Panc1 (cell line): ENCODE results near the gene KTN1. TPM values are rescaled to one million over a fixed set of nuclear protein-coding genes. Genes with fewer than 3 reads are reported as not detected.

Experiments used
- ATAC-seq: fragments of 200-7000 bp; cut with Tn5 transposase; 2 replicates; pipeline ENCODE4 v1.9.1; 2020; ENCODE audit warnings: mild to moderate bottlenecking, moderate library complexity
- BruUV-seq: library from RNA; stranded (reverse); fragments of 400-500 nt; replicated peaks from 2 replicates; lab custom pipeline; 2021; lab: Mats Ljungman, UMichigan
- CTCF ChIA-PET: fragments of 300-600 bp; sonication (Branson Sonifier 250); formaldehyde crosslinking; loops from one replicate; lab custom pipeline; 2022; ENCODE audit warnings: antibody characterized with exemption; lab: Charles Lee
- POLR2A ChIA-PET: fragments of 300-600 bp; sonication (Branson Sonifier 250); formaldehyde crosslinking; loops from one replicate; lab custom pipeline; 2022; ENCODE audit warnings: antibody characterized with exemption; lab: Charles Lee
- DNase-seq: peaks from one replicate; pipeline ENCODE4 v3.0.0-alpha.2; 2010; ENCODE audit warnings: low read depth, low spot score
- H3K27ac ChIP-seq: 2 replicates; pipeline ENCODE4 v1.5.1; 2011; ENCODE audit warnings: mild to moderate bottlenecking, low read length, inconsistent platforms
- H3K27me3 ChIP-seq: fragments of 200-500 bp; sonication (Bioruptor generic); 2 replicates; pipeline ENCODE4 v1.6.0; 2014; ENCODE audit warnings: low read length, inconsistent platforms; ENCODE audit not compliant: control insufficient read depth, insufficient read depth
- H3K36me3 ChIP-seq: fragments of 200-500 bp; sonication (Bioruptor generic); 2 replicates; pipeline ENCODE4 v1.5.1; 2014; ENCODE audit warnings: inconsistent platforms, mild to moderate bottlenecking, low read length, moderate library complexity; ENCODE audit not compliant: control insufficient read depth, insufficient read depth
- H3K4me1 ChIP-seq: 2 replicates; pipeline ENCODE4 v1.5.1; 2011; ENCODE audit warnings: inconsistent platforms, mild to moderate bottlenecking, low read length, moderate library complexity; ENCODE audit not compliant: control insufficient read depth, insufficient read depth
- H3K4me3 ChIP-seq, 2 experiments: 2 replicates each; pipeline ENCODE4 v1.5.1; 2011 to 2012; ENCODE audit warnings: low read depth in 2 of 2, low read length in 2 of 2, mild to moderate bottlenecking in 2 of 2, inconsistent platforms in 1 of 2, moderate library complexity in 1 of 2
- H3K9me3 ChIP-seq: fragments of 200-500 bp; sonication (Bioruptor generic); 2 replicates; pipeline ENCODE4 v1.5.1; 2014; ENCODE audit warnings: low read depth, mild to moderate bottlenecking, inconsistent platforms, low read length, moderate library complexity; ENCODE audit not compliant: control insufficient read depth, insufficient read depth
- POLR2AphosphoS5 ChIP-seq: IDR thresholded peaks from 2 replicates; pipeline ENCODE4 v1.6.1; 2012; ENCODE audit warnings: mild to moderate bottlenecking, low read depth, low read length, moderate library complexity
- SIN3A ChIP-seq: IDR thresholded peaks from 2 replicates; pipeline ENCODE4 v1.6.1; 2012; ENCODE audit warnings: low read depth, mild to moderate bottlenecking, low read length, moderate library complexity, borderline replicate concordance; ENCODE audit not compliant: insufficient read depth
- TCF7L2 ChIP-seq: IDR thresholded peaks from 2 replicates; pipeline ENCODE4 v1.6.1; 2011; ENCODE audit warnings: mild to moderate bottlenecking, low read depth, low read length, inconsistent platforms
- in situ Hi-C: cut with HindIII; loops from 2 replicates; pipeline ENCODE4 v1.10.0; 2016; ENCODE audit warnings: low sequenced_read_pairs, low pct_unique_long_range_greater_than_20kb
- intact Hi-C: fragments of 100-400 bp; cut with micrococcal nuclease; formaldehyde crosslinking; loops from one replicate; pipeline ENCODE4 v1.10.0; 2022; ENCODE audit not compliant: unreplicated experiment
- total RNA-seq: library from RNA; stranded (reverse); gene quantifications from one replicate; pipeline ENCODE4 v1.2.1, GENCODE V29; 2021; ENCODE audit not compliant: unreplicated experiment
- TF ChIP-seq, protein P1 (sequence below), 2 experiments: IDR thresholded peaks; 2 replicates each; pipeline ENCODE4 v1.6.1; 2011 to 2012; ENCODE audit warnings: low read depth in 2 of 2, control low read depth in 1 of 2, low read length in 1 of 2, mild to moderate bottlenecking in 1 of 2, moderate library complexity in 1 of 2; ENCODE audit not compliant: insufficient read depth in 1 of 2
- TF ChIP-seq, protein P2 (sequence below): fragments of 450-650 bp; IDR thresholded peaks from 2 replicates; pipeline ENCODE4 v1.5.1; 2017; ENCODE audit warnings: mild to moderate bottlenecking

KTN1 gene
- total RNA-seq, 1 experiment from 2014 or later = 310 TPM

DNA sequence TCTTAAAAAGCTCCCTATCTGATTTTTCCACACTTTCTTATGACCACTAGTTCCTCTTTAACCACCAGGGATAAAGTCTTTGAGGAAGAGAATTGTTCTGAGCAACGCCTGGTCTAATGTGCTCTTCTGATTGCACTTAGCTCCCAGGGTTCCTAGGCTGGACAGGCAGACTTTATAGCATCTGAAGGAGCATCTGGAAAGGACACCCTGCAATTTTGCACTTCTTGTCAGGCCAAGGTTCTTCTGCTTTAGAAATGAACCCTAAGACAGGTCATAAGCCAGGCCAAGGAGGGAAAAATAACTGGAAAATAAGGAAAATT is 126.3 kb downstream of the KTN1 start:
- H3K36me3 ChIP-seq = no peaks in the 10 kb centered on the region
- BruUV-seq = no TSS peak
- no peak overlapping the region for H3K4me3 ChIP-seq
- POLR2A ChIA-PET = no interaction called here
- H3K4me1 ChIP-seq = no peaks in the 10 kb centered on the region
- ATAC-seq (no peak), DNase-seq (no peak)
- intact Hi-C loops (loop anchor here (2.0 kb wide), 1 partner anchor 768 kb away; no protein-coding TSS in a partner anchor), in situ Hi-C loops (no loop called here)
- H3K27ac ChIP-seq = no peak overlapping the region
- no peaks in the 10 kb centered on the region for H3K9me3 ChIP-seq
- no peaks in the 10 kb centered on the region for H3K27me3 ChIP-seq
- CTCF ChIA-PET = interaction anchor here (0.6 kb wide), 1 partner anchor 741 kb away, joined by 3 read pairs; no protein-coding TSS in a partner anchor
- TF ChIP-seq, protein P1, sequence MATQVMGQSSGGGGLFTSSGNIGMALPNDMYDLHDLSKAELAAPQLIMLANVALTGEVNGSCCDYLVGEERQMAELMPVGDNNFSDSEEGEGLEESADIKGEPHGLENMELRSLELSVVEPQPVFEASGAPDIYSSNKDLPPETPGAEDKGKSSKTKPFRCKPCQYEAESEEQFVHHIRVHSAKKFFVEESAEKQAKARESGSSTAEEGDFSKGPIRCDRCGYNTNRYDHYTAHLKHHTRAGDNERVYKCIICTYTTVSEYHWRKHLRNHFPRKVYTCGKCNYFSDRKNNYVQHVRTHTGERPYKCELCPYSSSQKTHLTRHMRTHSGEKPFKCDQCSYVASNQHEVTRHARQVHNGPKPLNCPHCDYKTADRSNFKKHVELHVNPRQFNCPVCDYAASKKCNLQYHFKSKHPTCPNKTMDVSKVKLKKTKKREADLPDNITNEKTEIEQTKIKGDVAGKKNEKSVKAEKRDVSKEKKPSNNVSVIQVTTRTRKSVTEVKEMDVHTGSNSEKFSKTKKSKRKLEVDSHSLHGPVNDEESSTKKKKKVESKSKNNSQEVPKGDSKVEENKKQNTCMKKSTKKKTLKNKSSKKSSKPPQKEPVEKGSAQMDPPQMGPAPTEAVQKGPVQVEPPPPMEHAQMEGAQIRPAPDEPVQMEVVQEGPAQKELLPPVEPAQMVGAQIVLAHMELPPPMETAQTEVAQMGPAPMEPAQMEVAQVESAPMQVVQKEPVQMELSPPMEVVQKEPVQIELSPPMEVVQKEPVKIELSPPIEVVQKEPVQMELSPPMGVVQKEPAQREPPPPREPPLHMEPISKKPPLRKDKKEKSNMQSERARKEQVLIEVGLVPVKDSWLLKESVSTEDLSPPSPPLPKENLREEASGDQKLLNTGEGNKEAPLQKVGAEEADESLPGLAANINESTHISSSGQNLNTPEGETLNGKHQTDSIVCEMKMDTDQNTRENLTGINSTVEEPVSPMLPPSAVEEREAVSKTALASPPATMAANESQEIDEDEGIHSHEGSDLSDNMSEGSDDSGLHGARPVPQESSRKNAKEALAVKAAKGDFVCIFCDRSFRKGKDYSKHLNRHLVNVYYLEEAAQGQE (IDR thresholded peaks at IDR 0.05; ENCODE audit: insufficient read depth in 1 of 2, low read depth in 2 of 2, low read length in 1 of 2) = no peak
- TF ChIP-seq POLR2AphosphoS5 (no peak), TCF7L2 (no peak), SIN3A (no peak)
- TF ChIP-seq, protein P2, sequence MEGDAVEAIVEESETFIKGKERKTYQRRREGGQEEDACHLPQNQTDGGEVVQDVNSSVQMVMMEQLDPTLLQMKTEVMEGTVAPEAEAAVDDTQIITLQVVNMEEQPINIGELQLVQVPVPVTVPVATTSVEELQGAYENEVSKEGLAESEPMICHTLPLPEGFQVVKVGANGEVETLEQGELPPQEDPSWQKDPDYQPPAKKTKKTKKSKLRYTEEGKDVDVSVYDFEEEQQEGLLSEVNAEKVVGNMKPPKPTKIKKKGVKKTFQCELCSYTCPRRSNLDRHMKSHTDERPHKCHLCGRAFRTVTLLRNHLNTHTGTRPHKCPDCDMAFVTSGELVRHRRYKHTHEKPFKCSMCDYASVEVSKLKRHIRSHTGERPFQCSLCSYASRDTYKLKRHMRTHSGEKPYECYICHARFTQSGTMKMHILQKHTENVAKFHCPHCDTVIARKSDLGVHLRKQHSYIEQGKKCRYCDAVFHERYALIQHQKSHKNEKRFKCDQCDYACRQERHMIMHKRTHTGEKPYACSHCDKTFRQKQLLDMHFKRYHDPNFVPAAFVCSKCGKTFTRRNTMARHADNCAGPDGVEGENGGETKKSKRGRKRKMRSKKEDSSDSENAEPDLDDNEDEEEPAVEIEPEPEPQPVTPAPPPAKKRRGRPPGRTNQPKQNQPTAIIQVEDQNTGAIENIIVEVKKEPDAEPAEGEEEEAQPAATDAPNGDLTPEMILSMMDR = no peak

DNA sequence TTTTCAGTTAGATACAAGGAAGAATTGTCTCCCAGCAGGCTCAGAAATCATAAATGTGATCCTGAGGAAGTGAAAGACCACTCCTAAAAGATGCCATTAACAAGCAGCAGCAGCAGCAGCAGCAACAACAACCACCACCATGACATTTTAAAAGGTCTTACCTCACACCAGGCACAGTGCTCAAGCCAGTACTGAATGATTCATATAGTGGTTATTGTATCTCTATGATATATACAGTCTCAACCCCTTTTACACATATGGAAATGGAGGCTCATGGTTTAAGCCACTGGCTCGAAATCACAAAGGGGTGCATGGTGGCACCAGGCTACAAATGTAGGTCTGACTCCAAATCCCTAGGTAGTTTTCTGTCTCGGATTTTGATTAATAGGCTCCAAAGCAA is 126.9 kb downstream of the KTN1 start:
- H3K9me3 ChIP-seq = no peaks in the 10 kb centered on the region
- no peak for ATAC-seq
- H3K27ac ChIP-seq = no peak overlapping the region
- BruUV-seq = no TSS peak
- H3K27me3 ChIP-seq = no peaks in the 10 kb centered on the region
- no peaks in the 10 kb centered on the region for H3K36me3 ChIP-seq
- TF ChIP-seq, protein P1 (IDR thresholded peaks at IDR 0.05; ENCODE audit: insufficient read depth in 1 of 2, low read depth in 2 of 2, low read length in 1 of 2) = no peak
- TF ChIP-seq SIN3A (no peak), POLR2AphosphoS5 (no peak), TCF7L2 (no peak)
- TF ChIP-seq, protein P2 = no peak
- no peak overlapping the region for H3K4me3 ChIP-seq
- CTCF ChIA-PET = interaction anchor here (0.6 kb wide), 1 partner anchor 768 kb away, joined by 3 read pairs; no protein-coding TSS in a partner anchor
- in situ Hi-C loops (no loop called here), intact Hi-C loops (loop anchor here (2.0 kb wide), 1 partner anchor 768 kb away; no protein-coding TSS in a partner anchor)
- POLR2A ChIA-PET = no interaction called here
- no peak for DNase-seq
- H3K4me1 ChIP-seq = no peaks in the 10 kb centered on the region
